CD4-positive, alpha-beta T cell treated with Interleukin-15 for 1 hour (primary cell): ENCODE measurements around the gene ROPN1B.

Source experiments
- DNase-seq: peaks from one replicate; pipeline ENCODE4 v3.0.0-alpha.2; 2020

Gene ROPN1B

GRCh38 chr3:126005951-126006350 lies 37.0 kb downstream of the ROPN1B start:
- DNase-seq, result no peak

DNA sequence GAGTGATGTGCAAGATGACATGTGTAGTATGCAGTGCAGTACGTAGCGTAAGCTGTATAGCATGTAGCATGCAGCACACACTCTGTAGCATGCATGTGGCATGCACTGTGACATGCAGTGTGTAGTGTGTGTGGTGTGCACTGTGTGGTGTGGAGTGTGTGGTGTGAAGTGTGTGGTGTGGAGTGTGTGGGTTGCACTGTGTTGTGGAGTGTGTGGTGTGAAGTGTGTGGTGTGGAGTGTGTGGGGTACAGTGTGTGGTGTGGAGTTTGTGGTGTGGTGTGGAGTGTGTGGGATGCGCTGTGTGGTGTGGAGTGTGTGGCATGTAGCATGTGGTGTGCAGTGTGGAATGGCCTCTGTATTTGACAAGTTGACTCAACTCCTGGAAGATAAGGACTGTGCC lies 39.2 kb downstream of the ROPN1B start:
- no peak for DNase-seq

GRCh38 chr3:126009181-126009580 lies 40.2 kb downstream of the ROPN1B start:
- no peak for DNase-seq

GRCh38 chr3:126013751-126014156 lies 44.8 kb downstream of the ROPN1B start:
- DNase-seq, result no peak

- no peak for DNase-seq
Observed at GRCh38 chr3:126014252-126014651, 45.3 kb downstream of the ROPN1B start.

- DNase-seq, result no peak
Observed at GRCh38 chr3:126015075-126015474, 46.1 kb downstream of the ROPN1B start.

DNA sequence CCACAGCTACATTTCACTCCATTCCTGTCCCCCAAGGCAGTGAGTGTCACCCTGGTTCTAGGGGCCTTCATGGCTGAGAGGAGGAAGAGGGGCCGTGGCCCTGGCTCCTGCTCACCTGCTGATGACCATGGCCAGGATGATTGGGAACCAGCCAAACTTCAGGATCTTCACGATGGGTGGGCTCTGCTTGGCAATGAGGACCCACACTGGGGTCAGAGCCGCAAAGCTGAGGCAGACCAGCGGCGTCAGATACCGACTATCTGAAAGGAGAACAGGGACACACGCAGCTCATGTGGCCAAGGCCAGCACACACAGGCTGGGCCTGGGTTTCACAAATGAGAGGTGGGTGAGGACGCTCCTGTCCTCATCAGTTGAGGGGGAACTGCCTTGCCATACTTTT lies 47.6 kb downstream of the ROPN1B start:
- no peak for DNase-seq

DNA sequence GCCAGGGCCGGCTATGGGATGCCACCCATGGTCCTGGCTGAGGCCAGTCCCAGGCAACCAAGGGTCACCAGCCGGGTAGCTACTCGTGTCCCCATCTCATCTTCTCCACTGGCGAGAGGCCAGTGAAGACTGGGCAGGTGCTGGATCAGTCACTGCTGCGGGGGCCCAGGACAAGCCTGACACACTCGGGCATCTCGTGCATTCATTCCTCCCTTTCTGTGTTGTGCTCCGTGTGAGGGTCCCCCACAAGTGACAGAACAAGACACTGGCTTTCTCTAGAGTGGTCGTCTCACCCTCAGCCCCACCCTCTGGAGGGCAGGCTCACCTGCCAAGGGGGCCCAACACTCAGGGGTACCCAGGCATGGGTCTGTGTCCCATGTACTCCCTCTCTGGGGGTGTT lies 48.4 kb downstream of the ROPN1B start:
- no peak for DNase-seq

GRCh38 chr3:126018545-126018944 lies 49.6 kb downstream of the ROPN1B start:
- no peak for DNase-seq

- DNase-seq, result no peak
Observed at GRCh38 chr3:126018995-126019394, 50.0 kb downstream of the ROPN1B start.

- DNase-seq, result no peak
Observed at GRCh38 chr3:126019683-126020082, 50.7 kb downstream of the ROPN1B start.

GRCh38 chr3:126021224-126021623 lies 52.2 kb downstream of the ROPN1B start:
- no peak for DNase-seq

- no peak for DNase-seq
Observed at GRCh38 chr3:126021702-126022101, 52.7 kb downstream of the ROPN1B start.

DNA sequence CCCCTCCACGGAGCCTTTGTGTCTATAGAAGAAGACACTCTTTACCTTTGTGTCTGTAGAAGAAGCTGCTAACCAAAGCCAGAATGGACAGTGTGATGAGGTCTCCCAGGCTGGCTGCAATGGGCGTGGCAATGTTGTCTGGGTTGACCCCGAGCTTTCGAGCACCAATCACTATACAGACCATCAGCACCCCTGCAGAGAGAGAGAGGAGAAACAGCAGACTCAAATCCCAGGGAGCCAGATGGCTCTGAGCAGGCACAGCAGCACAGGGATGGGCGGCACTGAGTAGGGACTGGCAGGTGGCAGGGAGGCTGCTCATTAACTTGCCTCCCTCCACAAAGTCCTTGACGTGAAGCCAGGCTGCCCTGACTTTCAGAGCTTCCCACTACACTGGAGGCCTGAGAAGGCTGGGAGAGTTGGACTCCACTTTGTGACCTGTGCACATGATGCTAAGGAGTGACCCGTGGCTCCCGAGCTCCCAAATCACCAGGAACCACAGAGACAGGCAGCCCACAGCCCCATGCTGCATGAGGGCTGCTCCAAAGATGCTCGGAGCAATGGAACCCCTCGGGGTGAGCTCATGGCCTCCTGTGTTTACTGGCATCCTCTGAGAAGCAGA lies 53.9 kb downstream of the ROPN1B start:
- no peak for DNase-seq

DNA sequence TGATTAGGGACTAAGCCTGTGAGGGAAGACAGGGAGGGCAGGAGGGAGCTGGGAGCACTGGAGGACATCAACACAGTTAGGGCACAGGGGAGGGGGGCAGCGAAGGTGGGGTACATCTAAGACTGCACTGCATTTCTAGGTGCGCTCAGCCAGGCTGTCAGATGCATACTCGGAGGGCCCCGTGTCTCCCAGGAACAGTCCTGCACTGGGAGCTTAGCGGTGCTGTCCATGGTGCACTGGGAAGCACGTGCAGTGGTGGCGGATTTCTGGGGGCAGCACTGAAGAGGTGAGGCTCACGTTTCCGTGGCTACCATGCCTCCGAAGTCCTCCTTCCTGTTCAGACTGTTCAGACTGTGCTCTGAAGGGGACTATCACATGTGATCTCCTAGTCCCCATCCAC lies 54.4 kb downstream of the ROPN1B start:
- DNase-seq, result no peak

DNA sequence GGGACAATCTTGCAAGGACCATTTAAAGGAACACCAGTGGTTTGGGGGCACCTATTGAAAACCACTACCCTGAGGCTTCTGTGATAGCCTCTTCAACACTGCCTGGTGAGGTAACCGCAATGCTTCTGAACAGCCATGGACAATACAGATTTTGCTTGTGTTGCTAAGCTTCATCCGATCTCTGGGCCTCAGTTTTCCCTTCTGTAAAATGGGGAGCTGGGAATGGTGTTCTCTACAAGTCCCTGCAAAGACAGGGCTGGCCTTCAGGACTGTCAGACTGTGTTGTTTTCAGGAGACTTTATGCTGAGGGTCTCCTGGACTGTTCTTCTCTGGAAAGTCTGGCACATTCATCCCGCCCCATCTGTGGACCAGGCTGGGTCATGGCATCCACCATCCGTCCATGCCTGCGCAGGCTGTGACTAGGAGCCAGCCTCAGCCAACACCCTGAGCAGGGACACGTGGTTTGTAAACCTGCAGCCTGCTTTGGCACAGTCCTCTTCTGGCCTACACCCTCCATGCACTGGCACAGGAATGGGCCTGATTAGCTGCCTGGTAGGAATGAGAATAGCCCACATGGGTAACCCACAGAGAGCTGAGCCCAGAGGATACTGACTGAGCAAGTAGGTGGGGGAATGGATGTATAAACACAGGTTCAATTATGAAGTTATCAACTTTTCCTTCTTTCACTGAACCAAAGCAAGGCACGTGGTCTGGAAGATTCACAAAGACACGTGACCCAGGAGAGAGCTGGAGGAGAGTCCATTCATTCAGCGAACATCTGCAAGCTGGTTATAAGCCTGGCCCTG lies 55.3 kb downstream of the ROPN1B start:
- no peak for DNase-seq

- no peak for DNase-seq
Observed at GRCh38 chr3:126025116-126025729, 56.2 kb downstream of the ROPN1B start.

DNA sequence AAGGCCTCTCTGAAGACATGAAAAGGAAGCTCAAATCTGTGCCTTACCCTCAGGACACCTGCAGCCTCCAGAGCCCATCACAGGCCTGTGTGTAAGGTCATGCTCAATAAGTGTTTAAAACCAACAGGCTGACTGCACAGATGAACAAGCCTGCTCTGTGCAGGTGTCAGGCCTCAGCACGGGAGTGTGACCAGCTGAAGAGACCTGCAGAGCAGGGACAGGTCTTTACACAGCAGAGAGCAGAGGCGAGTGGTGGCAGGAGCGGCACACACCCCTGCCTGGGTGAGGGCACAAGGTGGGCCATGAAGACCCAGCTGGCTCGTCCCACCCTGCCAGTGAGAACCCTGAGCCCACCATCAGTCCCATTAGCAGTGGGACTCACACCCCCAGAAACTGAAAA lies 56.9 kb downstream of the ROPN1B start:
- DNase-seq, result no peak

DNA sequence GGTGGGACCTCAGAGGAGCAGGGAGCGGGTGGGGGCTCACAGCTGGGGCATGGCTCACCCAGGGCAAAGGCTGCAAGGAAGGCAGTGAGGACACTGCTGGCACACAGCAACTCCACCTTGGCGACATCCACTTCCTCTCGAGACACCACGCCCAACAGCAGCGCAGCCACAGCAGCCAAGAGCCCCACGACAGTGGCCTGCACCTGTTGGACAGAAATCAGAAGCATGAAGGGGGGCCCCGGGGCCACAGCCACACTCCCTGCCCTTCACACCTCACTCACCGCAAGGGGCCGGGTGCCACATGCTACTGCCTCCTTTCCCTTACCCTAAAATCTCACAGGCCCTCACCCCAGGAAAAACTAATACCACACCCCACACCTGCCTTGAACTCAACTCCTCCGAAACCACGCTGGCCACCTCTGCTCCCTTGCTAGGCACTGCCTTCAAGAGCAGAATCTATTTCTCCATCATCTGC lies 57.3 kb downstream of the ROPN1B start:
- DNase-seq, result no peak

- no peak for DNase-seq
Observed at GRCh38 chr3:126026761-126027160, 57.8 kb downstream of the ROPN1B start.

GRCh38 chr3:126028096-126028495 lies 59.1 kb downstream of the ROPN1B start:
- no peak for DNase-seq

GRCh38 chr3:126029241-126029640 lies 60.3 kb downstream of the ROPN1B start:
- DNase-seq, result no peak

- no peak for DNase-seq
Observed at GRCh38 chr3:126030455-126030854, 61.5 kb downstream of the ROPN1B start.

- no peak for DNase-seq
Observed at GRCh38 chr3:126031981-126032471, 63.0 kb downstream of the ROPN1B start.
